Sciatic nerve (tissue), 2 donors: ENCODE measurements around the gene XRCC4. TPM values are rescaled to one million over a fixed set of nuclear protein-coding genes. Genes with fewer than 3 reads are reported as not detected.
A peak's percentile ranks its signal among the peaks of the same experiment; 100 is the strongest.
"Not testable (repeated sequence)": the region's sequence is repeated elsewhere in the genome, so short reads cannot be mapped to it uniquely, and the experiment has no call there.

ENCODE experiments used
- ATAC-seq: fragments of 200-7000 bp; cut with Tn5 transposase; one replicate; pipeline ENCODE4 v1.9.1; 2020; ENCODE audit warnings: mild to moderate bottlenecking, moderate library complexity
- DNase-seq: peaks from one replicate; pipeline ENCODE4 v3.0.0-alpha.2; 2020; ENCODE audit warnings: low spot score
- intact Hi-C: fragments of 100-400 bp; cut with DNase I; formaldehyde crosslinking; loops from one replicate; pipeline ENCODE4 v1.14.2; 2022
- total RNA-seq: library from RNA; stranded (reverse); fragmentation: NEBNext Ultra II Directional; extraction: Animal tissue kit (Norgen Biotek cat#: 25700); gene quantifications from one replicate; pipeline ENCODE4 v1.2.1, GENCODE V29; 2021
- donor health status: DM: no; HTN: no; CAD: no.
- donor health status: DM: no; HTN: no; CAD: no.

XRCC4 gene
- total RNA-seq, 1 donor from 2014 or later = 6.7 TPM

DNA sequence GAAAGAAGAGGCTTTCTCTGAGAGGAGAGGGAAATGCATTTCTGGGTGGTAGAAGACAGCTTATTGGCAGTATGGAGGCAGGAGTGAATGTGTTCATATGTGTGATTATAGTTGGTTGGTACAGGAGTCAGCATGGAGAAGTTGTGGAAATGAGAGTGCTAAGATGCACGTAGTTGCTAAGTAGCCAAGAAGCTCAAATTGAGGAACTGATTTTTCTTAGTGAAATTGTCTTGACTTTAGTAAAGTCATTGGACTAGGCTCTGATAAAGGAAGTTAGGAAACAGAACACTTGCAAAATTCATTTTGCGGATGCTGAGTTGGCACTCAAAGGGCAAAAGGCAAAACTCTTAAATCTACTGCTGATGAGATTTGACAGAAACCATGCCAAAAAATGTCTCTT lies 235.3 kb downstream of the XRCC4 start:
- ATAC-seq (peak; percentile 66), DNase-seq (no peak)
- intact Hi-C loops = no loop called here

- ATAC-seq (no peak), DNase-seq (no peak)
- intact Hi-C loops = no loop called here
These were observed 236.1 kb downstream of the XRCC4 start for GRCh38 chr5:83313436-83313835.

DNA sequence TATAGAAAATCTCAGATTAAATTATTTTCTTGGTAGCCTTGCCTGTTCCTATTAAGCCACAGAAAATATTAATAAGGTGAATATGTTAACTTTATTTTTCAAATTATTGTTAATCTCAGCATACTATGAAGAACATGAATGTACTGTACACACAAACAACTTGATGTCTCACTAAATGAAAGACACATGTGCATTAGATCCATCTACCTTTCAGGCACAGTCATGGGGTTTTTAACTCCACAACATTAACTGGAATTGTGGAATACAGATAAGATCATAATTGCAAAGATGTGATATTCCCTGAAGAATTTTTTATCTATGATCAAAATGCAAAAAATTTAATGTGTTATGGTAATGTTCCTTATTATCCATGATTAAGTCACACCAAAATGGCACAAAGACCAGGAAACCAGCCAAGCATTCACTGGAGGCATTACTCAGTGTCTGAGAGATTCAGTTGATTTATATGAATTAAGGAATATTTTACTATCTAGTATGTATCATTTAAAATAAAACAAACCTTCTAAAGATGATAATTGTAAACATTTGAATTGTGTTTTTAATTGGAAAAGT lies 244.2 kb downstream of the XRCC4 start:
- intact Hi-C loops = no loop called here
- no peak for DNase-seq
- ATAC-seq = no peak

GRCh38 chr5:83322273-83322924 lies 245.1 kb downstream of the XRCC4 start:
- ATAC-seq (no peak), DNase-seq (no peak)
- intact Hi-C loops = no loop called here

- ATAC-seq (no peak), DNase-seq (no peak)
- intact Hi-C loops = no loop called here
These were observed 246.3 kb downstream of the XRCC4 start for GRCh38 chr5:83323557-83324180.

GRCh38 chr5:83331842-83332241 lies 254.5 kb downstream of the XRCC4 start:
- ATAC-seq = no peak
- intact Hi-C loops = no loop called here
- DNase-seq = no peak

- intact Hi-C loops = no loop called here
- ATAC-seq (no peak), DNase-seq (no peak)
These were observed 260.2 kb downstream of the XRCC4 start for GRCh38 chr5:83337453-83338035.

DNA sequence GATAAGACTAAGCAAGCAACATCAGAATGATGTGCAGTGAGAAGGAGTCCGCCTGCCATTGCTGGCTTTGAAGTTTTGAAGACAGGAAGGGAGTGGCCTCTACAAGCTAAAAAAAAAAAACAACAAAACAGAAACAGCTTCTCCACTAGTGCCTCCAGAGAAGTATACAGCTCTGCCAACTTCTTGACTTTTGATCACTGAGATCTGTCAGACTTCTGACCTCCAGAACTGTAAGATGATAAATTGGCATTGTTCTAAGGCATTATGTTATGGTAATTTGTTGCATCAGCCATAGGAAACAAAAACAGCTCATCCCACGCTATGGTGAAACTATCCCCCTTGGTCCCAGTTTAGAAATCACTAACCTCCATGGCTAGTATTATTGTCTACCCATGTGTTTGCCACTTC lies 263.2 kb downstream of the XRCC4 start:
- DNase-seq = no peak
- intact Hi-C loops = no loop called here
- no peak for ATAC-seq

DNA sequence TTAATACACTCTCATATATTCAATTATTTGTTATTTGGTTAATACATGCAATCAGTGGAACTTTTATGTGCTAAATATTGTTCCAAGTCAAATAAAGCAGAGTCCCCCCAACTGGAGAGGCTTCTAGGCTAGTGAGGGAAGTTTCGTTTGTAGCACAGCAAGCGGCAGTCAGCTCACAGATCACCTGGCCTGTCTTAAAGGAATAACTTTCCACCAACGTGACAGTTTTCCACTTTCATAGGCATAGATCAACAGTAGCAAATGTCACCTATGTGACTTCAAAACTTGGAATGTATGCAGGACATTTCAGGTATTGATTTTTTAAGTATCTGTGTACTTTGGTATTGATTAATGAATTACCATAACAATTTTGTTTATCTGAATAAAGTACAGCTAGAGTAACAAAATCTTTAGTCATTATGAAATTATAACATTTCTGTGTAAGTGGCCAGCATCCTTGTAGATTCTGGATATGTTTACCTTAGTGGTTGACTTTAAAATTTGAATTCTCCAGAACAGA lies 264.5 kb downstream of the XRCC4 start:
- ATAC-seq (no peak), DNase-seq (no peak)
- intact Hi-C loops = no loop called here

DNA sequence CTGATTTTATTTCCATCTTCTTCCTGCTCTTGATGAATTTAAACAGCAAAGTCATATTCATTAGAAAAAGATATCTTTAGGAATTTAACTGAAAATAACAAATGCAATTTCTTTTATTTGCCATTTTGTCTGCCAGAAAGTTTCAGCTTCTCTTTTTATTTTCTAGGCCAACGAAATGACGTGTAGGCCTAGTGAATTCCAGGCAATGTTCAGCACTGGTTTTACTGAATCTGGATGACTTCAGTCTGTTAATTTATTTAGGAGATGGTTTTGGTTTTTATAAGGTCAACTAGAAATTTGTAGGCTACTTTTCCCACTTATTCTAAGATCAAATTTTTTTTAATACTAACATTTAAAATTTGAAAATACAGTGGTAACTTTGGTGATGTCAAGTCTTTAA lies 265.1 kb downstream of the XRCC4 start:
- DNase-seq (no peak), ATAC-seq (no peak)
- intact Hi-C loops = no loop called here

- DNase-seq = no peak
- intact Hi-C loops = no loop called here
- ATAC-seq = no peak
These were observed 266.0 kb downstream of the XRCC4 start for GRCh38 chr5:83343299-83343698.

DNA sequence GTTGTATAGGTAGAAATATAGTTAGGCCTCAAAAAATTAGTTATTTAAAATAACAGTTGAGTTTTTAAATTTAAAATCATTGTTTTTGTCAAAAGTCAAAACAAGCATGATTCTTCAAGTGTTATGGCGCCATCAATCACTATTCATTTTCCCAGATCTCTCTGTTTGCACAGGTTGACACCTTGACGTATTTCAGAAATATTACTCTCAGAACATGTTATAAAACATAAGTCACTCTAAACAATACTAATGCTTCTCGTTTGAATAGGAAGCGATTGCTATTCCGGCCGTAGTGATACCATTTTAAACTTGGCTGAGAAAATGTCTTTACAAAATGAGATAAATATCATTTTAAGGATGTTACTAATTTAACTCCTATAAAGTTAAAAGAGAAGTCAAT lies 268.1 kb downstream of the XRCC4 start:
- ATAC-seq (no peak), DNase-seq (no peak)
- intact Hi-C loops = no loop called here

DNA sequence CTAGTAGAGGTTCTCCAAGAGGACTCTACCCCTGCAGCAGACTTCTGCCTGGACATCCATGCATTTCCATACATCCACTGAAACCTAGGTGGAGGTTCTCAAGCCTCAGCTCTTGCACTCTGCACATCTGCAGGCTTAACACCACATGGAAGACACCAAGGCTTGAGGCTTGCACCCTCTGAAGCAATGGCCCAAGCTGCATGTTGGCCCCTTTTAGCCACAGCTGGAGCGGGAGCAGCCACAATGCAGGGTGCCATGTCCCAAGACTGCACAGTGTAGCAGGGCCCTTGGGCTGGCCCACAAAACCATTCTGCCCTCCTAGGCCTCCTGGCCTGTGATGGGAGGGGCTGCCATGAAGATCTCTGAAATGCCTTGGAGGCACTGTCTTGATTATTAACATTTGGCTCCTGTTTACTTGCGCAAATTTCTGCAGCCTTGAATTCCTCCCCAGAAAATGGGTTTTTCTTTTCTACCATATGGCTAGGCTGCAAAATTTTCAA lies 271.0 kb downstream of the XRCC4 start:
- intact Hi-C loops = no loop called here
- DNase-seq (no peak), ATAC-seq (no peak)

- intact Hi-C loops = no loop called here
- DNase-seq (no peak), ATAC-seq (no peak)
These were observed 275.9 kb downstream of the XRCC4 start for GRCh38 chr5:83353231-83353630.

DNA sequence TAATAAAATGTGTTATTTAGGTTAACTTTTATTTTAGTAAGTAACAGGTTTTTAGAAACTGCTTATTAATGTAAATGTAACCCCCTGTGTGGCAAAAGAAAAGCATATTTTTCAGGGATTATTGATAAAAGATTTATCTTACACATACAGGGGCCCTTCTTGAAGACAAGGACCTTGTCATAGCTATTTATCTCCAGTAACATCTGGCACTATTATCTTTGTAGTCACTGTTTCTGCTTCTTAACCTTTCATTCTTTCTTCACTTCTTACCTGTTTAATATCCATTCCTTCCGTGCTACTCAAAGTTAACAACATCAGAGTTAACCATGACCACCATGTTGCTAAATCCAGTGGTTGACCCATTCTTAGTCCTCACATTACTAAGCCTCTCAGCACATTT lies 276.4 kb downstream of the XRCC4 start:
- DNase-seq (no peak), ATAC-seq (no peak)
- intact Hi-C loops = no loop called here

GRCh38 chr5:83354958-83355357 lies 277.6 kb downstream of the XRCC4 start:
- DNase-seq = no peak
- intact Hi-C loops = no loop called here
- no peak for ATAC-seq

GRCh38 chr5:83355482-83356014 lies 278.2 kb downstream of the XRCC4 start:
- intact Hi-C loops, ATAC-seq, DNase-seq: not testable (repeated sequence)

- no peak for ATAC-seq
- no peak for DNase-seq
- intact Hi-C loops = no loop called here
These were observed 280.4 kb downstream of the XRCC4 start for GRCh38 chr5:83357621-83358231.

DNA sequence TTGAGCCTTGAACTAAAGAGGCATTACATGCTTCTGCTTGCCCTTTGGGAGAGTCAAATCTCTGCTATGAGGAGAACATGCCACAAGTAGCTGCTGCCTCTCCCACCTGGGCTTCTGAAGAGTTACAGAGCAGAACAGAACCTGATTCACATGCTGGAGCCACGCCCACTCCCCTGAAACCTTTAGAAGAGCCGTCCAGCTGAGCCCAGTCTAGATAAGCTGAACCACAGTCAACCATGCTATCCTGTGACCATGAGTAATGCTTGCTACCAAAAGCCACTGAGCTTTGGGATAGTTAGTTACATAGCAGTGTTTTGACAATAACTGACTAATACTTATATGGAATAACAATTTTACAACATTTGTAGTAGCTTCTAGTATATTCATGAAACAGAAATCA lies 283.2 kb downstream of the XRCC4 start:
- intact Hi-C loops = no loop called here
- DNase-seq = no peak
- no peak for ATAC-seq
